HG03457 (cell line): ENCODE measurements around the gene MLANA.

Experiments
- ATAC-seq: cut with Tn5 transposase; IDR thresholded peaks from one replicate; pipeline ENCODE4 v1.9.1; 2021; ENCODE audit warnings: moderate number of reproducible peaks; ENCODE audit not compliant: unreplicated experiment

Gene MLANA

DNA sequence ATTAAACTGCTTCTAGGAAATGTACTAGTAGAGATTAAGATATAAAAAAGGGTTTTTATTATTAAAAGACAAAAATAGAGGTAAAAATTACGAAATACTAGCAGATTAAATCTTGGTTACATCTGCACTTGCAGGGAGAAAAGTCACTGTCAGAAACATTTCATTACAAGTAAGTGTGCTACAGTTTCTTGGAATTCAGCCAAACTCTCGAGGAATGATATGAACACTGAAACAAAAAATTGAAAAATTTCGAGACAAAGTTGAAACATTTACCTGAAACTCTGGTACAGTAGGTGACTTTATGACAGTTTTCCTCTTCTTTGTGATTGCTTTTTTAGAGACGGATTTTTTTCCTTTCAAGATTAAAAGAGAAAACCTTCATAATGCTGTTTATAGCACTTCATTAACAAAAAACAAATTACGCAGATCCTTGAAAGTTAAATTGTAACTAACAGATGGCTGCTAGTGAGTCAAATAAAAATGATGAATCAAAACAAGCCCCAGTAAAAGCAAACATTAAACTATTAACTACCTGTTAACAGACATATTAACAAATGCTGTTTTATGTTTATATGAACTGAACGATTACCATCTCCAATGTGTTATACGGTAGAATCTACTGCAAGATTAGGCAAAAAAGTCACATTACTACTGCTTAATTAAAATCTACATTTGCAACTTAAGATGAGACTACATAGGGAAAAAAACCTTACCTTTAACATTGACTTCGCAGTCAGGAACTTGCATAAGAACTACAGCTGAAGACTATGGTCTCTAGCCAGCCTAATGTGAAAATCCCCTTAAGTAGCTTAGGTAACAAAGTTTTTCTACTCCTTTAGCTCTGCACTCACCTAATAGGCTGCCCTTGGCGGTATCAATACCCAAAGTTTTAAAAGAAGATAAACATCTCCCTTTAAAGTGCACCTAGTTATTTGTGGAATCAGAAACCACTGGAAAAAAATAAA is 63.3 kb downstream of the MLANA start:
- ATAC-seq = no peak

GRCh38 chr9:5957166-5957565 is 66.5 kb downstream of the MLANA start:
- ATAC-seq = no peak

DNA sequence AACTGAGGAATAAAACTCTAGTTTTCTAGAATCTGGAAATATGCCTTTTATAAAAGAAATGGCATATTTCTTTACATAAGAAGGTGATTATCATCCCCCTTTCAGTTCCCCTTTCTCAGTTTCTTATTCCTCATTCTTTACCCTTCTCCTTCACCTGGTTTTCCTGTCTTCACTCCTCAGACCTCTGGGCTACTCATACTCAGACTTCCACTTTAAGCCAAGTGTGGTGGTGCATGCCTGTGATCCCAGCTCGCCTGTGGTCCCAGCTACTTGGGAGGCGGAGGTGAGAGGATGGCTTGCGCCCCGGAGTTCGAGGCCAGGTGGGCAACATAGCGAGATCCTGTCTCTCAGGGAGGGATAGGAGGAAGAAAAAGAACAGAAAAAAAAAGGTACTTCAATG is 67.6 kb downstream of the MLANA start:
- ATAC-seq = no peak
